Stimulated activated naive CD8-positive, alpha-beta T cell treated with anti-CD3 and anti-CD28 coated beads, Interleukin-15, Interleukin-2, amounts not matched to agents 100 U/mL and 50 U/mL, for 24 hours (primary cell): Measurements from ENCODE around the gene GPR157.

Experiments
- ATAC-seq: fragments of 150-1000 bp; cut with Tn5 transposase; one replicate; pipeline ENCODE4 v1.10.0; 2021
- DNase-seq: peaks from one replicate; pipeline ENCODE4 v3.0.0; 2021

The GPR157 gene

DNA sequence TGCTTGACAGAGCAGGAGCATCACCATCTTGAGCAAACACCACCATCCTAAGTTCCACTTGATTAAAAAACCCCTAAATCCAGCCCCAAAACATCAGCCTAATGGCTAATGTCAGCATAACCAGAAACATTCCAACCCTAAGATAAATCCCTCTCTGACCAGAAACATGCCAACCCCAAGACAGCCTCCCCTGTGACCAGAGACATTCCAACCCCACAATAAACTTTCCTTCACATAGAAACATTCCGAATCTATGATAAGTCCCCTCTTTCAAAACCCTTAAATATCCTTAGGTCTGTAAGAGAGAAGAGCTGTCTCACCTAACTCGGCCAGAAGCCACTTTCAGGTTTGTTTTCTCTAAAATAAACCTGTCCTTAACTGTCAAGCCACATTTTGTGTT, 42.1 kb downstream of the GPR157 start:
- ATAC-seq = no peak
- DNase-seq = no peak

GRCh38 chr1:9086045-9086444, 42.9 kb downstream of the GPR157 start:
- DNase-seq (no peak), ATAC-seq (no peak)

- DNase-seq = no peak
- ATAC-seq = no peak
Observed at GRCh38 chr1:9085306-9085940, 43.5 kb downstream of the GPR157 start.

DNA sequence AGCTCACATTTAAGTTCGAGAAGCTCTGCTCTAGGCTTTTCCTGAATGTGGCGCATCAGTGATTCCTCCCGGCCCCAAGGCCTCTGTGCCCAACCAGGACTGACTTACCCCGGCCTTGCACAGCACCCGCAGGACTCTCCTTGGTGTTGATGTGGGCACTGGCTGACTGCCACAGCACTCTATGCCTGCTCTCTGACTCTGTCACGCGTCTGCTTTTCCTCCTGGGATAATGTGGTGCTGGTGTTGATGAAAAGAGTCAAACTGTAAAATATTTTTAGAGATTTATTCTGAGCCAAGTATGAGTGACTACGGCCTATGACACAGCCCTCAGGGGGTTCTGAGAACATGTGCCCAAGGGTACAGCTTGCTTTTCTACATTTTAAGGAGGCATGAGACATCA, 44.0 kb downstream of the GPR157 start:
- DNase-seq (no peak), ATAC-seq (no peak)

DNA sequence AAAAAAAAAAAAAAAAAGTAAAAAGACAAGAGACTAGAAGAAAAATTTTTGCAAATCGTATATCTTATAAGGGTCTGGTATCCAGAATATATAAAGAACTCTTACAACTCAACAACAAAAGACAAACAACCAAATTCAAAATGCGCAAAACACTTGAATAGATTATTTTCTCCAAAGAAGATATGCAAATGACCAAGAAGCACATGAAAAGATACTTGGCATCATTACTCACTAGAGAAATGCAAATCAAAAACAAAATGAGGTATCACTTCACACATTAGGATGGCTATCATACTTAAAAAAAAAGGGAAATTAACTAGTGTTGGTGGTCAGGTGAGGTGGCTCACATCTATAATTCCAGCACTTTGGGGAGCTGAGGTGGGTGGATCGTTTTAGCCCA, 47.4 kb downstream of the GPR157 start:
- ATAC-seq (no peak), DNase-seq (no peak)

- ATAC-seq = no peak
- DNase-seq = no peak
Observed at GRCh38 chr1:9080705-9081291, 48.1 kb downstream of the GPR157 start.

DNA sequence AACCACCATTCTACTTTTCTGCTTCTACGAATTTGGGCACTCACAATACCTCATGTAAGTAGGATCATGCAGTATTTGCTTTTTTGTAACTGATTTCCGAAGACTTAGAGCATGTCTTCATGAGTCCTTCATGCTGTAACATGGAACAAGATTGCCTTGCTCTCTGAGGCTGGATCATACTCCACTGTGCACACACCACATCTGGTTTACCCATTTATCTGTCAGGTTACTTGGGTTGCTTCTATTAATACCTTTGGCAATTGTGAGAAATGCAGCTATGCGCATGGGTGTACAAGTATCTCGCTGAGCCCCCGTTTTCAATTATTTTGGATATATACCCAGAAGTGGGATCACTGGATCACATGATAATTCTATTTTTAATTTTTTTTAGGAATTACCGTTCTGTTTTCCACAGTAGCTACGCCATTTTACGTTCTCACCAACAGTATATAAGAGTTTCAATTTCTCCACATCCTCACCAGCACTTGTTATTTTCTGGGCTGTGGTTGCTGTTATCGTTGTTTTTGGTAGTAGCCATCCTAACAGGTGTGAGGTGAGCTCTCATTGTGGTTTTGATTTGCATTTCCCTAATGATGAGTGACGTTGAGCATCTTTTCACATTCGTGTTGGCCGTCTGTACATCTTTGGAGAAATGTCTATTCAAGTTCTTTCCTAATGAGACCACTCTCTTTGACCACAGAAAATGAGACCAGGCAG, 48.8 kb downstream of the GPR157 start:
- DNase-seq = no peak
- no peak for ATAC-seq

DNA sequence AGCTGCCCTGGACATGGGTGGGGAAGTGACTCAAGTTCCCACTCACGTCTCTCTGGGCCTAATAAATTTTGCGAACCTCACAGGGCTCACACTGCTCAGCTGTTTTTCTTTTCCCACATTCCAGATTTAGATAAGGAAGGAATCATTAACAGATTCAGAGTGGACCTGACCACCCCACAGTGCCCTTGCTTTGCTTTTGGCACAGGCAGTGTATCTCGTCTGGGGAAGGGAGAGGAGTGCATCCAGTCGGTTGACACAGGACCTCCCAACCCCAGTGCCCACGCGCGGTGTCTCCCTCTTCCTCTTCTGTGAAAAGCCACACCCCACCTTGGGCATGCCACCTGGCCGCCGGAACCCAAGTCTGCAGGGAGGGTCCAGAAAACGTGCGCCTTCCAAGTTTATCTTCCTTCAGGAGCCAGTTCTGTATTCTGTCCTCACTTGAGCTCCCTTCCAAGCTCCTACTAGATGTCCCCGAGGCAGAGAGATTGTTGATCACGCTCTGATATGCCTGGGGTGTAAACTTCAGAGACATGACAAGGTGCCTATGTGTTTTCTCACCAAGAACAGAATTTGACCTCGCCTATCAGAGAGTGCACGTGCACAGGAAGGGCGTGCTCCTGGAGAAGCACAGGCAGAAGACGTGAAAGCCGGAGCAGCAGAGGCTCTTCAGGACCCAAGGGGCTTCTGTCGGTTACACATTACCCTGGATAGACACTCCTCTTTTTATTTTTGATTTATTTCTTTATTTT, 50.0 kb downstream of the GPR157 start:
- DNase-seq (no peak), ATAC-seq (no peak)

DNA sequence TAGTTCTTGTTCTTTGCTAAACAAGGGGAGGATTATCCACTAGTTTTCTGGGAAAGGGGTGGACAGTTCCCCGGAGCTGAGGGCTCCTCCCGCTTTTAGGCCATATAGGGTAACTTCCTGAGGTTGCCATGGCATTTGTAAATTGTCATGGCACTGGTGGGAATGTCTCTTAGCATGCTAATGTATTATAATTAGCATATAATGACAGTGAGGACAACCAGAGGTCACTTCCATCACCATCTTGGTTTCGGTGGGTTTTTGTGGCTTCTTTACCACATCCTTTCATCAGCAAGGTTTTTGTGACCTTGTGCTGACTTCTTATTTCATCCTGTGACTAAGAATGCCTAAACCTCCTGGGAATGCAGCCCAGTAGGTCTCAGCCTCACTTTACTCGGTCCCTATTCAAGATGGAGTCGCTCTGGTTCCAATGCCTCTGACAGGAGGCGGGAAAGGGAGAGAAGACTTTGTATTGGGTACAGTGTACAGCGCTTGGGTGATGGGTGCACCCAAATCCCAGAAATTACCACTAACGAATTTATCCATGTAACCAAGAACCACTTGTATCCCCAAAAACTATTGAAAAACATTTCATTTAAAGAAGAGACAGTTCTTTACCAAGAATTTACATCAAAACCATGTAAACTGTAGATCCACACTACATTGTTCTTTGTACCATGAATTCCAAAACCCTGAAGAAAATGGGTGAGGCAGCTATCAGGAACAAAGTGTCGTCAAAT, 50.7 kb downstream of the GPR157 start:
- ATAC-seq = peak; percentile 55

GRCh38 chr1:9075022-9075421, 53.9 kb downstream of the GPR157 start:
- ATAC-seq (no peak), DNase-seq (no peak)

More for the DNA sequence above, 50.7 kb downstream of the GPR157 start:
- DNase-seq = peak; percentile 17

DNA sequence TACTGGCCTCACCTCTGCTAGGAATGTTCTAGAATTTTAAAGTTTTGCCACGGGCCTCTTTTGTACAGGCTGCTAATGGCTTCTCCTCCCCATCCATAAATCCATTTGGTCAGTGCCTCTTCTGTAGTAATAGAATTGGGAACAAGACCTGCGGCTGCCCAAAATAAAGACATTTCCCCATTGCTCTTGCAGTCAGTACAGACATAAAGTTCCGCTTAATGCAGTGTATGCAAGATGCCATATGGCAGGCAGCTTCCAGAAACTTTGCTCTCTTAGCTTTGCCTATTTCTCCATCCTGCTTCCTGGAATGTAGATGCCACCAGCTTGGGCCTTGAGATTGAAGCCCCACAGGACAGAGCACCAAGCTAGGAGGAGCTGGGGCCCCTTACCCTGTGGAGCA, 55.8 kb downstream of the GPR157 start:
- ATAC-seq (no peak), DNase-seq (no peak)

- DNase-seq (no peak), ATAC-seq (no peak)
Observed at GRCh38 chr1:9071554-9072235, 57.2 kb downstream of the GPR157 start.

DNA sequence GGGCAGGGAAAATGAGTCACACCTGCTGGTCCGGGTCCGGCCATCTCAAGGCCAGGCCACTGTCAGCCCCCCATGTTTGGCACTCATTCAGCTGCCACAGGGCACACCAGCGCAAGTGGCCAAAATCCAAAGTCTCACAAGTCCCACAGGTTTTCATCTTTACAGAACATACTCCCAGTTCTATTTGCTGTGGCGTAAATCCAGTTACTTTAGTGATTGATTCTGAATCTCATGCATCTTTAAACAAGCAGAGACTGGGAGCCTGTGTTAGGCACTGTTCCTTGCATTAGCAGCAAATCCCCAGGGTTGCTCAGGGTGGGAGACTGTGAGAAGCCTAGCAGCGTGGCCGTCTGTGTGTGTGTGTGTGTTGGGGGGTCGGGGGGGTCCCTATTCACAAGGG, 58.4 kb downstream of the GPR157 start:
- ATAC-seq (no peak), DNase-seq (no peak)

DNA sequence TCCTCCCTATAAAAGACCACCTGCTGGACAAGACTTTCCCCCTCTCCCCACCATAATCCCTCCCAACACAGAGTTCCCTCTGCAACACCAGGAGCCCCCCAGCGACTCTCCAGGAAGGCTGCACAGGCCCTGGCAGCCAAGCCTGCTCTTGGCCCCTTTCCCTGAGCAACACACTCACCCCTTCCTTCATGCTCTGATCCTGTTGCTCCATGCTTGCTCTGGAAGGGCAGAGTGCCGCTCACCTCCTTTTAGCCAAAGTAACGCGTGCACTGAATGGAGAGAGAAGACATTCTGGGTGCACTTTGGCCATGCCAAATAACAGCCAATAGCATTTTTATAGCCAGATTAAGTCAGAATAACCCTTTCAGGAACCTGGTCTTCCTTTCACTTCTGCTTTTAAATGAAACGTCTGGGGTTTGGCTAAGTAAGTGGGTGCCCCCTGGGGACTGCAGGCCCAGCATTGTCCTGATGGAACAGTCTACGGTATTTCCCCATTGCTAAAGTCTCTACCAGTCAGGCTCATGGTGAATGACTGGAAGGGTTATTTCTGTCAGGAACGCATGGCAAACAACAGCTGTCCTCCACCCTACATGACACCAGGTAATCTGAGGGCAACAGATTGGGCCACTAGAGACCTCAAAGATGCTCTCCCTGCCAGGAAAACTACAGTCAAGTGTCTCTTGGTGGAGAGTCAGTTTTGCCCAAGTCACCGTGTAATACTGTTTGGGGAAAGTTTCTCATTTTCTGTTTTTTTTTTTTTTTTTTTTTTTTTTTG, 59.4 kb downstream of the GPR157 start, which contains the start of gene SLC2A5:
TSS of gene SLC2A5 (minus strand) at position 310 of the 775 bp plus-strand sequence. CDS start at position 211, 99 bp downstream.
- peak; percentile 58 for ATAC-seq
- no peak for DNase-seq

DNA sequence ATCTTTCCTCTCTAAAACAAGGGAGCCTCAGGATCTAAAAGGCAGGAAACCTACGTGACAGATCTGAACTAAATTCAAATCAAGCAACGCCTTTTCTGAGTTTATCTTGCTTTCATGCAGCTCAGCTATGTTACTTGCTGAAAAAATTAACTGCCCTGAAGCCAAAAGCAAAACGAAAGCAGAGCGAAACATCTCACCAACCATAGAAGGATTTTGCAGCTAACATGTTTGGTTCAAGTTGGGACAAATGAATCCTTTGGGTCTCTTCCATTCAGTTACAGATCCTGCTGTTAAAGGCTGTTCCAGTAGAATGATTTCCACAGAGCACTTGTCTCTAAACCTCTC, 59.9 kb downstream of the GPR157 start:
- ATAC-seq (no peak), DNase-seq (no peak)

- ATAC-seq (no peak), DNase-seq (no peak)
Observed at GRCh38 chr1:9066945-9067807, 61.7 kb downstream of the GPR157 start.

- ATAC-seq (no peak), DNase-seq (no peak)
Observed at GRCh38 chr1:9065213-9065751, 63.6 kb downstream of the GPR157 start.

GRCh38 chr1:9062846-9063245, 66.1 kb downstream of the GPR157 start:
- DNase-seq (no peak), ATAC-seq (no peak)

DNA sequence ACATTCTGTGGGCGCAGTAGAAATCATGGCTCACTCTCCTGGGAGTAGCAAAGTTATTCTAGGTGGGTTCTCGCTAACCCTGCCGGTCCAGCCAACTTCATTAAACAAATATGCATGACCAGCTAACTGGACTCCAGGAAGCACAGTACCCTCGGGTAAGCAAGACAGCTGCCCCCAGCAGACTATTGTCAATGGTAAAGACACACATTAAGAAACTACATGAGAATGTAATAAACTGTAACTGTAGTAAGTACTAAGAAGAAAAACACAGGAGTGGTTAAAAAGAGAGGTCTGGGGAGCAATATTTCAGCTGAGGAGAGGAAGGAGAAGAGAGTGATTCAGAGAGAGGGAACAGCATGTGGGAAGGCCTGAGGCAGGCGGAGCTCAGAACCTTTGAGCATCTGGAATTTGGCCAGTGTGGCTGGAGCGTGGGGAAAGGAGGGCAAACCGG, 66.9 kb downstream of the GPR157 start:
- no peak for DNase-seq

More for the DNA sequence above, 66.9 kb downstream of the GPR157 start:
- ATAC-seq = no peak
